ENCODE data around the gene GPD2.

- TF ChIP-seq TSHZ2 (CRISPR knock-in tag; IDR thresholded peaks at IDR 0.05) (no peak), ZNF70 (CRISPR knock-in tag; IDR thresholded peaks at IDR 0.05) (no peak), CSDC2 (CRISPR knock-in tag; IDR thresholded peaks at IDR 0.05) (no peak), ZFP3 (CRISPR knock-in tag; IDR thresholded peaks at IDR 0.05) (no peak), ZC3H10 (CRISPR knock-in tag; IDR thresholded peaks at IDR 0.05) (no peak), RARB (CRISPR knock-in tag; IDR thresholded peaks at IDR 0.05) (no peak), PPARA (CRISPR knock-in tag; IDR thresholded peaks at IDR 0.05; ENCODE audit: borderline replicate concordance) (no peak), OSR1 (CRISPR knock-in tag; IDR thresholded peaks at IDR 0.05) (no peak), ZFP30 (CRISPR knock-in tag; IDR thresholded peaks at IDR 0.05) (no peak), TOX (CRISPR knock-in tag; IDR thresholded peaks at IDR 0.05; ENCODE audit: borderline replicate concordance) (no peak), BACH2 (CRISPR knock-in tag; IDR thresholded peaks at IDR 0.05; ENCODE audit: borderline replicate concordance) (no peak), SNAI2 (CRISPR knock-in tag; IDR thresholded peaks at IDR 0.05) (no peak)
- TF ChIP-seq, protein P1, sequence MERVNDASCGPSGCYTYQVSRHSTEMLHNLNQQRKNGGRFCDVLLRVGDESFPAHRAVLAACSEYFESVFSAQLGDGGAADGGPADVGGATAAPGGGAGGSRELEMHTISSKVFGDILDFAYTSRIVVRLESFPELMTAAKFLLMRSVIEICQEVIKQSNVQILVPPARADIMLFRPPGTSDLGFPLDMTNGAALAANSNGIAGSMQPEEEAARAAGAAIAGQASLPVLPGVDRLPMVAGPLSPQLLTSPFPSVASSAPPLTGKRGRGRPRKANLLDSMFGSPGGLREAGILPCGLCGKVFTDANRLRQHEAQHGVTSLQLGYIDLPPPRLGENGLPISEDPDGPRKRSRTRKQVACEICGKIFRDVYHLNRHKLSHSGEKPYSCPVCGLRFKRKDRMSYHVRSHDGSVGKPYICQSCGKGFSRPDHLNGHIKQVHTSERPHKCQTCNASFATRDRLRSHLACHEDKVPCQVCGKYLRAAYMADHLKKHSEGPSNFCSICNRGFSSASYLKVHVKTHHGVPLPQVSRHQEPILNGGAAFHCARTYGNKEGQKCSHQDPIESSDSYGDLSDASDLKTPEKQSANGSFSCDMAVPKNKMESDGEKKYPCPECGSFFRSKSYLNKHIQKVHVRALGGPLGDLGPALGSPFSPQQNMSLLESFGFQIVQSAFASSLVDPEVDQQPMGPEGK (CRISPR knock-in tag; IDR thresholded peaks at IDR 0.05; ENCODE audit: borderline replicate concordance) = no peak
These were observed 1.5 kb upstream of the GPD2 start for GRCh38 chr2:156434461-156435291.

All from SK-N-SH treated with all-trans-retinoic acid at 6 μM for 48 hours (cell line).